OCI-LY7 (cell line): Measurements from ENCODE around the gene CTDSPL2. TPM values are rescaled to one million over a fixed set of nuclear protein-coding genes. Genes with fewer than 3 reads are reported as not detected.
"Not testable (repeated sequence)": the region's sequence is repeated elsewhere in the genome, so short reads cannot be mapped to it uniquely, and the experiment has no call there.

Experiments used
- BruUV-seq: library from RNA; stranded (reverse); fragments of 400-500 nt; replicated peaks from 2 replicates; lab custom pipeline; 2021; lab: Mats Ljungman, UMichigan
- CTCF ChIA-PET: fragments of 300-600 bp; sonication (Branson Sonifier 250); formaldehyde crosslinking; loops from one replicate; lab custom pipeline; 2022; ENCODE audit warnings: antibody characterized with exemption; ENCODE audit not compliant: unreplicated experiment; lab: Charles Lee
- POLR2A ChIA-PET: fragments of 300-600 bp; sonication (Branson Sonifier 250); formaldehyde crosslinking; loops from one replicate; lab custom pipeline; 2022; ENCODE audit warnings: antibody characterized with exemption; lab: Charles Lee
- DNase-seq: peaks from one replicate; pipeline ENCODE4 v3.0.0-alpha.2; 2015; ENCODE audit warnings: low spot score
- H2AFZ ChIP-seq: fragments of 200-600 bp; sonication (generic), shearing (Covaris generic); 2 replicates; pipeline ENCODE4 v1.6.1; 2014; ENCODE audit warnings: mild to moderate bottlenecking, antibody characterized with exemption, low read length, moderate library complexity
- H3K27ac ChIP-seq: fragments of 200-600 bp; sonication (generic); 2 replicates; pipeline ENCODE4 v1.5.1; 2014; ENCODE audit warnings: mixed run types, low read depth, mild to moderate bottlenecking, moderate library complexity, low read length, inconsistent platforms; ENCODE audit not compliant: poor library complexity, severe bottlenecking
- H3K36me3 ChIP-seq: fragments of 200-600 bp; sonication (generic); 2 replicates; pipeline ENCODE4 v1.6.1; 2014; ENCODE audit warnings: mild to moderate bottlenecking, antibody characterized with exemption, low read length, moderate library complexity, mixed read lengths; ENCODE audit not compliant: insufficient read depth
- H3K4me1 ChIP-seq: fragments of 200-600 bp; sonication (generic); 2 replicates; pipeline ENCODE4 v1.5.1; 2014; ENCODE audit warnings: mild to moderate bottlenecking, low read length; ENCODE audit not compliant: insufficient read depth, poor library complexity, severe bottlenecking
- H3K4me2 ChIP-seq: fragments of 200-600 bp; sonication (generic); 2 replicates; pipeline ENCODE4 v1.6.1; 2014; ENCODE audit warnings: mild to moderate bottlenecking, low read length
- H3K4me3 ChIP-seq: fragments of 200-600 bp; sonication (generic); 2 replicates; pipeline ENCODE4 v1.5.1; 2014; ENCODE audit warnings: mild to moderate bottlenecking, low read depth, low read length; ENCODE audit not compliant: poor library complexity, severe bottlenecking
- H3K79me2 ChIP-seq: fragments of 200-600 bp; sonication (generic); 2 replicates; pipeline ENCODE4 v1.6.1; 2016; ENCODE audit warnings: low read depth, mild to moderate bottlenecking, low read length, moderate library complexity, mixed read lengths; ENCODE audit not compliant: insufficient read depth
- H3K9me2 ChIP-seq: fragments of 200-600 bp; sonication (generic); 2 replicates; pipeline ENCODE4 v1.6.1; 2016; ENCODE audit warnings: mild to moderate bottlenecking, low read length, mixed read lengths; ENCODE audit not compliant: insufficient read depth
- H3K9me3 ChIP-seq: fragments of 200-600 bp; sonication (generic); 2 replicates; pipeline ENCODE4 v1.6.1; 2014; ENCODE audit warnings: mild to moderate bottlenecking, mixed run types, low read length, mixed read lengths
- H4K20me1 ChIP-seq: fragments of 200-600 bp; sonication (generic); 2 replicates; pipeline ENCODE4 v1.6.1; 2014; ENCODE audit warnings: mild to moderate bottlenecking, antibody characterized with exemption, low read length, moderate library complexity, mixed read lengths; ENCODE audit not compliant: insufficient read depth
- EZH2phosphoT487 ChIP-seq: fragments of 200-600 bp; sonication (generic); IDR thresholded peaks from 2 replicates; pipeline ENCODE4 v1.6.1; 2018; ENCODE audit warnings: low read depth, borderline replicate concordance, mild to moderate bottlenecking, mixed run types, antibody characterized with exemption, low read length, moderate library complexity, mixed read lengths
- intact Hi-C: fragments of 100-400 bp; cut with micrococcal nuclease; formaldehyde crosslinking; loops from one replicate; pipeline ENCODE4 v1.10.0; 2022; ENCODE audit not compliant: unreplicated experiment
- total RNA-seq, 2 experiments: library from RNA; depleted of rRNA in 1 of 2; stranded (reverse); fragments of >200 nt in 1 of 2; shearing (Covaris generic) in 1 of 2; gene quantifications; 2 replicates each; pipeline ENCODE4 v1.2.3, GENCODE V29; 2014 to 2022
- TF ChIP-seq, protein P1 (sequence below): fragments of 200-600 bp; sonication (generic); conservative IDR thresholded peaks from 2 replicates; pipeline ENCODE4 v1.5.1; 2014; ENCODE audit warnings: mild to moderate bottlenecking, antibody characterized with exemption, low read length, moderate library complexity, mixed read lengths

Gene CTDSPL2
- total RNA-seq, 2 experiments from 2014 or later = 88.0 to 138 TPM

- Histone ChIP-seq H3K79me2 (peaks cover 100% of the 10 kb centered on the region), H3K4me2 (no peak overlapping the region), H3K36me3 (peaks cover 67% of the 10 kb centered on the region), H4K20me1 (peaks cover 3% of the 10 kb centered on the region; the same call in 1 of the 2 replicates), H3K4me1 (no peaks in the 10 kb centered on the region), H3K4me3 (no peak overlapping the region), H3K9me2 (no peaks in the 10 kb centered on the region), H2AFZ (no peak overlapping the region), H3K9me3 (peaks cover 16% of the 10 kb centered on the region; the same call in 1 of the 2 replicates), H3K27ac (no peak overlapping the region)
- no TSS peak for BruUV-seq
- TF ChIP-seq, protein P1, sequence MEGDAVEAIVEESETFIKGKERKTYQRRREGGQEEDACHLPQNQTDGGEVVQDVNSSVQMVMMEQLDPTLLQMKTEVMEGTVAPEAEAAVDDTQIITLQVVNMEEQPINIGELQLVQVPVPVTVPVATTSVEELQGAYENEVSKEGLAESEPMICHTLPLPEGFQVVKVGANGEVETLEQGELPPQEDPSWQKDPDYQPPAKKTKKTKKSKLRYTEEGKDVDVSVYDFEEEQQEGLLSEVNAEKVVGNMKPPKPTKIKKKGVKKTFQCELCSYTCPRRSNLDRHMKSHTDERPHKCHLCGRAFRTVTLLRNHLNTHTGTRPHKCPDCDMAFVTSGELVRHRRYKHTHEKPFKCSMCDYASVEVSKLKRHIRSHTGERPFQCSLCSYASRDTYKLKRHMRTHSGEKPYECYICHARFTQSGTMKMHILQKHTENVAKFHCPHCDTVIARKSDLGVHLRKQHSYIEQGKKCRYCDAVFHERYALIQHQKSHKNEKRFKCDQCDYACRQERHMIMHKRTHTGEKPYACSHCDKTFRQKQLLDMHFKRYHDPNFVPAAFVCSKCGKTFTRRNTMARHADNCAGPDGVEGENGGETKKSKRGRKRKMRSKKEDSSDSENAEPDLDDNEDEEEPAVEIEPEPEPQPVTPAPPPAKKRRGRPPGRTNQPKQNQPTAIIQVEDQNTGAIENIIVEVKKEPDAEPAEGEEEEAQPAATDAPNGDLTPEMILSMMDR = no peak
- TF ChIP-seq EZH2phosphoT487 = no peak
- ChIA-PET CTCF (no interaction called here), POLR2A (no interaction called here)
- DNase-seq = no peak
- intact Hi-C loops = no loop called here
Measured at GRCh38 chr15:44447772-44448376, 20.4 kb downstream of the CTDSPL2 start.

DNA sequence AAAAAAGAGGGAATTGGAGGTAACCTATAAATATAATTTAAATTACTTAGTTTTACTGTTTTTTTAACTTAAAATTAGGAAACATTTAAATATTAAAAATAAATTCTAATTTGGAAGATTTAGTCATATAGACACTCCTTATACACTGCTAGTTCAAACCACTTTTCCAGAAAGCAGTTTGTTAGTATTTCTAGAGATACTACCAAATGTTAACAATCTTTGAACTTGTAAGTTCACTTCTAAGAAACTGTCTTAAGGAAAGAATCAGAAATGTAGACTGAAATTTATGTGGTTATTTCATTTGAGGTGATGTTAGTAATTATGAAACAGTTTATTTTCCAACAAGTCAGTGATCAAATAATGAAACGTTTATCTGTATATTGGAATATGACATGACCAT lies 22.7 kb downstream of the CTDSPL2 start:
- TF ChIP-seq, protein P1 = no peak
- TF ChIP-seq EZH2phosphoT487 = no peak
- Histone ChIP-seq H3K4me3 (no peak overlapping the region), H4K20me1 (peaks cover 3% of the 10 kb centered on the region; the same call in 1 of the 2 replicates), H3K27ac (no peak overlapping the region), H3K9me3 (peaks cover 9% of the 10 kb centered on the region; the same call in 1 of the 2 replicates), H2AFZ (no peak overlapping the region), H3K79me2 (peaks cover 87% of the 10 kb centered on the region), H3K4me2 (no peak overlapping the region), H3K36me3 (peaks cover 49% of the 10 kb centered on the region), H3K4me1 (no peaks in the 10 kb centered on the region), H3K9me2 (no peaks in the 10 kb centered on the region)
- ChIA-PET CTCF (no interaction called here), POLR2A (no interaction called here)
- BruUV-seq = no TSS peak
- intact Hi-C loops = no loop called here
- DNase-seq = no peak

GRCh38 chr15:44453578-44454283 lies 26.3 kb downstream of the CTDSPL2 start:
- Histone ChIP-seq H4K20me1 (peaks cover 20% of the 10 kb centered on the region), H3K79me2 (peaks cover 80% of the 10 kb centered on the region), H3K36me3 (peaks cover 24% of the 10 kb centered on the region)
- H3K9me3 ChIP-seq, H3K27ac ChIP-seq, CTCF ChIA-PET, intact Hi-C loops, H3K4me2 ChIP-seq, H2AFZ ChIP-seq, H3K9me2 ChIP-seq, BruUV-seq, H3K4me3 ChIP-seq, H3K4me1 ChIP-seq, POLR2A ChIA-PET, DNase-seq: not testable (repeated sequence)
